Measurements from ENCODE around the gene B9D1.
A peak's percentile ranks its signal among the peaks of the same experiment; 100 is the strongest.

Gene B9D1

DNA sequence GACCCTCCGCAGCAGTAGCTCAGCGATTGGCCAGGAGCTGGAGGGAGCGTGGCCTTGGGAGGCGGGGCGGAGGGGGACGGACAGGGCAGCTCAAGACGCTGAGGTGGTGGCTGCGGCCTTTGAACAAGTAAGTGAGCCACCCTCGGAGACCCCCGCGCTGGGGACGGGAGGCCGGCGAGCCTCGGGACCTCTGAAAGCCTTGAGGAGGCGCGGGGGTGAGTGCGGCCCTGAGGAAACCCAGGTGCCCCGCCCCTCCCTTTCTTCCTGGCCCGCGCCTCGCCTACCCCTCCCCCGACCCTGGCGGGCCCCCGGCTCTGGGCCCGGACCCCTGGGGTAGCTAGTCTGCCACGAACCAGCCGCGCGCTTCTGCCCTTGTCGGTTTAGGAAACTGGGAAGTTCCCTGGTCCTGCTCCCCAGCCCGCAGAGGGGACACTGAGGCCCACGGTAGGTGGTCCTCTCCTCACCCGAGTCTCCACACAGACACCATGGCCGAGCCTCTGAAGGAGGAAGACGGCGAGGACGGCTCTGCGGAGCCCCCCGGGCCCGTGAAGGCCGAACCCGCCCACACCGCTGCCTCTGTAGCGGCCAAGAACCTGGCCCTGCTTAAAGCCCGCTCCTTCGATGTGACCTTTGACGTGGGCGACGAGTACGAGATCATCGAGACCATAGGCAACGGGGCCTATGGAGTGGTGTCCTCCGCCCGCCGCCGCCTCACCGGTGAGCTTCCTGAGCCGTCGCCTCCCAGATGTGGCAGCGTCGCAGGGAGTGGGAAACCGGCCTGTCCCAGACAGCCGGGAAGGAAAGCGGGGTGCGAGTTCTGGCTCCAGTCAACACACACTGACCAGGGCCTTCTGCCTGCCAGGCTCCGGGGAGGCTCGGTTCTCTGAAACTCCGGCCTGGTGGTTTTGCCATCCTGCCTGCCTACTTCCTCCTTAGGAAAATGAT lies 16.2 kb upstream of the B9D1 start, which contains the start of gene MAPK7:
MAPK7 (plus strand) TSS at position 83 of the 945 bp plus-strand sequence; CDS start at position 486, 403 bp downstream.
- Histone ChIP-seq H3K4me3 (ENCODE audit: low read length) (peak within 1 kb of the TSS; percentile 85), H3K79me2 (ENCODE audit: low read length) (no peaks in the 10 kb centered on the region), H3K4me2 (ENCODE audit: low read length) (peak within 1 kb of the TSS; percentile 76), H3K36me3 (replicated peaks; ENCODE audit: low read depth, low read length) (no peaks in the 10 kb centered on the region), H4K20me1 (ENCODE audit: insufficient read depth, low read length) (no peaks in the 10 kb centered on the region), H2AFZ (ENCODE audit: low read depth, low read length) (0 out of 2 replicates have a peak within 1 kb of the TSS, but pooled peaks have one; percentile 65), H3K4me1 (ENCODE audit: low read length) (no peaks in the 10 kb centered on the region), H3K9me3 (ENCODE audit: insufficient read depth, low read length) (no peaks in the 10 kb centered on the region), H3K9ac (ENCODE audit: low read length) (peak within 1 kb of the TSS; percentile 75), H3K27me3 (ENCODE audit: low read depth, low read length) (no peaks in the 10 kb centered on the region), H3K27ac (ENCODE audit: low read length) (peak within 1 kb of the TSS; percentile 76)
- TF ChIP-seq EZH2phosphoT487 (IDR thresholded peaks at IDR 0.05; ENCODE audit: low read depth), result no peak
- TF ChIP-seq, protein P1, sequence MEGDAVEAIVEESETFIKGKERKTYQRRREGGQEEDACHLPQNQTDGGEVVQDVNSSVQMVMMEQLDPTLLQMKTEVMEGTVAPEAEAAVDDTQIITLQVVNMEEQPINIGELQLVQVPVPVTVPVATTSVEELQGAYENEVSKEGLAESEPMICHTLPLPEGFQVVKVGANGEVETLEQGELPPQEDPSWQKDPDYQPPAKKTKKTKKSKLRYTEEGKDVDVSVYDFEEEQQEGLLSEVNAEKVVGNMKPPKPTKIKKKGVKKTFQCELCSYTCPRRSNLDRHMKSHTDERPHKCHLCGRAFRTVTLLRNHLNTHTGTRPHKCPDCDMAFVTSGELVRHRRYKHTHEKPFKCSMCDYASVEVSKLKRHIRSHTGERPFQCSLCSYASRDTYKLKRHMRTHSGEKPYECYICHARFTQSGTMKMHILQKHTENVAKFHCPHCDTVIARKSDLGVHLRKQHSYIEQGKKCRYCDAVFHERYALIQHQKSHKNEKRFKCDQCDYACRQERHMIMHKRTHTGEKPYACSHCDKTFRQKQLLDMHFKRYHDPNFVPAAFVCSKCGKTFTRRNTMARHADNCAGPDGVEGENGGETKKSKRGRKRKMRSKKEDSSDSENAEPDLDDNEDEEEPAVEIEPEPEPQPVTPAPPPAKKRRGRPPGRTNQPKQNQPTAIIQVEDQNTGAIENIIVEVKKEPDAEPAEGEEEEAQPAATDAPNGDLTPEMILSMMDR (IDR thresholded peaks at IDR 0.05; ENCODE audit: low read depth, low read length), result no peak

- TF ChIP-seq, protein P1 (IDR thresholded peaks at IDR 0.05; ENCODE audit: low read depth, low read length), result no peak
- TF ChIP-seq EZH2phosphoT487 (IDR thresholded peaks at IDR 0.05; ENCODE audit: low read depth), result no peak
These were observed 15.3 kb upstream of the B9D1 start for GRCh38 chr17:19377602-19378415.

GRCh38 chr17:19376811-19377210 lies 14.3 kb upstream of the B9D1 start:
- H3K36me3 ChIP-seq (replicated peaks; ENCODE audit: low read depth, low read length), result no peaks in the 10 kb centered on the region
- H3K9me3 ChIP-seq (ENCODE audit: insufficient read depth, low read length), result no peaks in the 10 kb centered on the region
- H3K79me2 ChIP-seq (ENCODE audit: low read length), result no peaks in the 10 kb centered on the region
- H3K4me2 ChIP-seq (ENCODE audit: low read length), result peak overlapping the region; percentile 76
- H3K4me3 ChIP-seq (ENCODE audit: low read length), result peak overlapping the region; percentile 85
- TF ChIP-seq, protein P1 (IDR thresholded peaks at IDR 0.05; ENCODE audit: low read depth, low read length), result no peak
- TF ChIP-seq EZH2phosphoT487 (IDR thresholded peaks at IDR 0.05; ENCODE audit: low read depth), result no peak
- H3K9ac ChIP-seq (ENCODE audit: low read length), result peak overlapping the region; percentile 75
- no peak overlapping the region for H3K27ac ChIP-seq (ENCODE audit: low read length)
- H2AFZ ChIP-seq (ENCODE audit: low read depth, low read length), result no peak overlapping the region
- H3K4me1 ChIP-seq (ENCODE audit: low read length), result no peaks in the 10 kb centered on the region
- H3K27me3 ChIP-seq (ENCODE audit: low read depth, low read length), result no peaks in the 10 kb centered on the region
- H4K20me1 ChIP-seq (ENCODE audit: insufficient read depth, low read length), result no peaks in the 10 kb centered on the region

More at GRCh38 chr17:19377602-19378415, 15.3 kb upstream of the B9D1 start:
- H3K9me3 ChIP-seq (ENCODE audit: insufficient read depth, low read length), result no peaks in the 10 kb centered on the region
- H3K36me3 ChIP-seq (replicated peaks; ENCODE audit: low read depth, low read length), result no peaks in the 10 kb centered on the region
- H3K4me1 ChIP-seq (ENCODE audit: low read length), result no peaks in the 10 kb centered on the region
- H2AFZ ChIP-seq (ENCODE audit: low read depth, low read length), result 0 out of 2 replicates have a peak overlapping the region, but pooled peaks have one; percentile 65
- H3K4me3 ChIP-seq (ENCODE audit: low read length), result peak overlapping the region; percentile 85
- H3K9ac ChIP-seq (ENCODE audit: low read length), result peak overlapping the region; percentile 75
- peak overlapping the region; percentile 76 for H3K27ac ChIP-seq (ENCODE audit: low read length)
- no peaks in the 10 kb centered on the region for H3K79me2 ChIP-seq (ENCODE audit: low read length)
- H4K20me1 ChIP-seq (ENCODE audit: insufficient read depth, low read length), result no peaks in the 10 kb centered on the region
- peak overlapping the region; percentile 76 for H3K4me2 ChIP-seq (ENCODE audit: low read length)
- H3K27me3 ChIP-seq (ENCODE audit: low read depth, low read length), result no peaks in the 10 kb centered on the region

All from OCI-LY3 (cell line).